GM18526 (cell line): ENCODE measurements around the gene LRFN3.

ENCODE experiments used
- POLR2A ChIP-seq: IDR thresholded peaks from 3 replicates; pipeline ENCODE4 v1.6.1; 2011; ENCODE audit not compliant: insufficient read length; ENCODE audit errors: extremely low read depth

Gene LRFN3

GRCh38 chr19:35977446-35978222 lies 41.5 kb downstream of the LRFN3 start:
- no peak for TF ChIP-seq POLR2A

- TF ChIP-seq POLR2A = no peak
Measured at GRCh38 chr19:35978271-35978670, 42.1 kb downstream of the LRFN3 start.

- TF ChIP-seq POLR2A = no peak
Measured at GRCh38 chr19:35978832-35979365, 42.7 kb downstream of the LRFN3 start.

- no peak for TF ChIP-seq POLR2A
Measured at GRCh38 chr19:35983177-35983576, 47.0 kb downstream of the LRFN3 start.

GRCh38 chr19:35986111-35986510 lies 49.9 kb downstream of the LRFN3 start:
- TF ChIP-seq POLR2A = no peak

GRCh38 chr19:35986664-35987570 lies 50.7 kb downstream of the LRFN3 start:
- no peak for TF ChIP-seq POLR2A

- TF ChIP-seq POLR2A = no peak
Measured at GRCh38 chr19:35987571-35987896, 51.4 kb downstream of the LRFN3 start.

GRCh38 chr19:35988824-35989223 lies 52.6 kb downstream of the LRFN3 start:
- TF ChIP-seq POLR2A = no peak

- TF ChIP-seq POLR2A = no peak
Measured at GRCh38 chr19:35990156-35990555, 54.0 kb downstream of the LRFN3 start.

GRCh38 chr19:35990771-35991730 lies 54.9 kb downstream of the LRFN3 start:
- no peak for TF ChIP-seq POLR2A

GRCh38 chr19:35991731-35992450 lies 55.7 kb downstream of the LRFN3 start:
- TF ChIP-seq POLR2A = no peak

- no peak for TF ChIP-seq POLR2A
Measured at GRCh38 chr19:35992907-35993765, 57.0 kb downstream of the LRFN3 start.

- no peak for TF ChIP-seq POLR2A
Measured at GRCh38 chr19:35993923-35994598, 57.9 kb downstream of the LRFN3 start.
